Thymus (tissue), 11 donors: ENCODE results near the gene TNP2. TPM values are rescaled to one million over a fixed set of nuclear protein-coding genes. Genes with fewer than 3 reads are reported as not detected.

Experiments used
- DNase-seq, 9 donors: peaks; one replicate each; pipeline ENCODE4 v3.0.0-alpha.2; 2013; ENCODE audit warnings: low spot score in 9 of 9, low read depth in 6 of 9, missing footprints in 1 of 9
- H3K27ac ChIP-seq, 2 donors: one replicate each; pipeline ENCODE4 v1.5.1; 2013; ENCODE audit warnings: control low read depth in 1 of 2, low read depth in 1 of 2, low read length in 1 of 2, mild to moderate bottlenecking in 1 of 2, moderate library complexity in 1 of 2
- H3K27me3 ChIP-seq, 2 donors: one replicate each; pipeline ENCODE4 v1.5.1; 2013; ENCODE audit warnings: low read length in 1 of 2; ENCODE audit not compliant: control insufficient read depth in 2 of 2, insufficient read depth in 1 of 2
- H3K36me3 ChIP-seq, 2 donors: one replicate each; pipeline ENCODE4 v1.5.1; 2013; ENCODE audit warnings: low read length in 1 of 2, mild to moderate bottlenecking in 1 of 2, moderate library complexity in 1 of 2; ENCODE audit not compliant: control insufficient read depth in 2 of 2, insufficient read depth in 2 of 2
- H3K4me1 ChIP-seq, 2 donors: one replicate each; pipeline ENCODE4 v1.5.1; 2013; ENCODE audit warnings: low read length in 2 of 2; ENCODE audit not compliant: control insufficient read depth in 2 of 2, insufficient read depth in 2 of 2
- H3K4me3 ChIP-seq, 2 donors: one replicate each; pipeline ENCODE4 v1.5.1; 2013; ENCODE audit warnings: low read length in 2 of 2, control low read depth in 1 of 2, mild to moderate bottlenecking in 1 of 2
- H3K9me3 ChIP-seq, 2 donors: one replicate each; pipeline ENCODE4 v1.5.1; 2013; ENCODE audit warnings: low read length in 1 of 2, mild to moderate bottlenecking in 1 of 2; ENCODE audit not compliant: control insufficient read depth in 2 of 2, insufficient read depth in 1 of 2
- WGBS: extraction: QIAGEN DNeasy Blood & Tissue Kit; methylation state at CpG from one replicate; pipeline ENCODE4 v1.1.7; 2013; 5-methylcytosine and 5-hydroxymethylcytosine counted together
- polyA plus RNA-seq: library from polyadenylated mRNA; stranded (reverse); fragments of 200-250 nt; gene quantifications from one replicate; pipeline ENCODE4 v1.2.3, GENCODE V29; 2013
- total RNA-seq: library from RNA; stranded (reverse); fragments of 120-200 nt; gene quantifications from one replicate; pipeline ENCODE4 v1.2.4, GENCODE V29; 2013
- donor health status: healthy.

TNP2 gene
- total and polyA plus RNA-seq, 2 donors = not detected

DNA sequence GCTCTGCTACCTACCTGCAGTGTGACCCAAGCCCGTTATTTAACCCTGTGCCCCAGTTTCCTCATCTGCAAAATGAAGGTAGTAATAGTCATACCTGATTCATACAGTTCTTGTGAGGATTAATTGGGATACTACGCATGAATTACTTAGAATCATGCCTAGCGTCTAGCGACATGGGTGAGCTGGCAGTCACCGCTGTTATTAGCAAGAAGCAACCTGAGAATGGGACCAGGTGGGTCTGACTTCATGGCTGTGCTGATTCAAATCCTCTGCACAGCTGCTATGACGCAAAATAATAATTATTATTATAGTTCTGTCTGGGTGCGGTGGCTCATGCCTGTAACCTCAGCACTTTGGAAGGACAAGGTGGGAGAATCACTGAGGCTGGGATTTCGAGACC lies 21.0 kb downstream of the TNP2 start:
- WGBS = 96% methylated on average over 8 of the region's 8 CpGs
- H3K36me3 ChIP-seq = peaks cover 28 to 33% of the 10 kb centered on the region in 2 donors
- H3K4me1 ChIP-seq = peaks cover 8 to 24% of the 10 kb centered on the region in 2 donors
- DNase-seq = no peak
- no peak overlapping the region for H3K27ac ChIP-seq
- peaks cover 0 to 1% of the 10 kb centered on the region in 2 donors for H3K9me3 ChIP-seq
- no peak overlapping the region for H3K4me3 ChIP-seq
- H3K27me3 ChIP-seq = no peaks in the 10 kb centered on the region

DNA sequence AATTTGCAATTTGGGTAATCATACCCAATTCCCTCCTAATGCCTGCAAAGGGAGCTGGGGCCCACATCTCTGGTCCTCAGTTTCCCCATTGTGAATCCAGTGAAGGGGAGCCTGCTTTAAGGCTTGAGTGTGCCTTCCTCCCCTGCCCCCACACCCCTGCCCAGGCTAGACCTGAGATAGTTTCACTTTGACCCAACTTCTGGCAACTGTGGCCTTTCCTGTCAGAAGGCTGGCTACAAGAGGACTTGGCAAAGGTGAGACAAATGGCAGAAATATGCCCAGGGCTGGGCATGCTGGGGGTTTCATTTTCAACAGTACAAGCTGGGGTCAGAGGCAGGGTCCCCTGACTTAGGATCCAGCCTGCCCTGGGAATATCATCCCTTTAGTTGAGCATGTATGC lies 23.1 kb downstream of the TNP2 start:
- Histone ChIP-seq H3K27me3 (no peaks in the 10 kb centered on the region), H3K27ac (no peak overlapping the region), H3K36me3 (peaks cover 7 to 19% of the 10 kb centered on the region in 2 donors), H3K9me3 (peaks cover 0 to 1% of the 10 kb centered on the region in 2 donors), H3K4me3 (no peak overlapping the region), H3K4me1 (peaks cover 7 to 23% of the 10 kb centered on the region in 2 donors)
- DNase-seq = no peak

DNA sequence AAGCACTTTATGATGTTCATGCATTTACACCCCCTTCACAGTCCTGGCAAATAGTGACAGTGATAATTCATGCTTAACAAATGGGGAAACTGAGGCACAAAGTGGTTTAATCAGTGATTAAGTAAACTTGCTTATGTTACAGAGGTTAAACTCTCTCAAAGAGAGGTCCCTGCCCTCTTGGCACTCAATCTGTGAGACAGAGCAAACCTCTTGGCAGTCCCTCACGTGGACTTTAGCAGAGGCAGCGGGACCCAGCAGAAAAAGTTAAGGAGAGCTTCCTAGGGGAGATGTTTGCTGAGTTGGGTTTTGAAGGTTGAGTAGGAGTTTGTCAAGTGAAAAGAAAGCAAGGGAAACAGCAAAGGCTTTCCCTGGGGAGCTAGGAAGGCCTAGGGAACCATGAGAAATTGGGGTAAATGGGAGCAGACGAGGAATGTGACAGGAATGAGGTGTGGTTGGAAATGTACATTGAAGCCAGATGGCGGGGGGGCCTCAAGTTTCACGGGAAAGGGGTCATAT lies 23.8 kb downstream of the TNP2 start:
- 97% methylated on average over 5 of the region's 5 CpGs for WGBS
- Histone ChIP-seq H3K4me3 (no peak overlapping the region), H3K36me3 (peaks cover 4 to 16% of the 10 kb centered on the region in 2 donors), H3K27ac (no peak overlapping the region), H3K27me3 (no peaks in the 10 kb centered on the region), H3K9me3 (peaks cover 0 to 1% of the 10 kb centered on the region in 2 donors), H3K4me1 (peaks cover 13 to 30% of the 10 kb centered on the region in 2 donors)
- no peak for DNase-seq

DNA sequence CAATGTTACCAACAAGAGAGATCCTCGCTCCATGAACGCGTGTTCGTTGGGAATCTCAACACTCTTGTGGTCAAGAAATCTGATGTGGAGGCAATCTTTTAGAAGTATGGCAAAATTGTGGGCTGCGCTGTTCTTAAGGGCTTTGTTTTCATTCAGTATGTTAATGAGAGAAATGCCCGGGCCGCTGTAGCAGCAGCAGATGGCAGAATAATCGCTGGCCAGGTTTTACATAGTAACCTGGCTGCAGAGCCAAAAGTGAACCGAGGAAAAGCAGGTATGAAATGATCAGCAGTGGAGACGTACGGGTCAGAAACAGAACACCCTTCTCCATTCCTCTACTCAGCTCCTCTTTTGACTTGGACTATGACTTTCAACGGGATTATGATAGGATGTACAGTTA lies 26.5 kb downstream of the TNP2 start:
- Histone ChIP-seq H3K4me3 (no peak overlapping the region), H3K27ac (no peak overlapping the region), H3K9me3 (no peaks in the 10 kb centered on the region), H3K4me1 (peaks cover 13 to 50% of the 10 kb centered on the region in 2 donors), H3K27me3 (no peaks in the 10 kb centered on the region), H3K36me3 (peaks cover 0 to 2% of the 10 kb centered on the region in 2 donors)
- DNase-seq = no peak
- 96% methylated on average over 12 of the region's 12 CpGs for WGBS

DNA sequence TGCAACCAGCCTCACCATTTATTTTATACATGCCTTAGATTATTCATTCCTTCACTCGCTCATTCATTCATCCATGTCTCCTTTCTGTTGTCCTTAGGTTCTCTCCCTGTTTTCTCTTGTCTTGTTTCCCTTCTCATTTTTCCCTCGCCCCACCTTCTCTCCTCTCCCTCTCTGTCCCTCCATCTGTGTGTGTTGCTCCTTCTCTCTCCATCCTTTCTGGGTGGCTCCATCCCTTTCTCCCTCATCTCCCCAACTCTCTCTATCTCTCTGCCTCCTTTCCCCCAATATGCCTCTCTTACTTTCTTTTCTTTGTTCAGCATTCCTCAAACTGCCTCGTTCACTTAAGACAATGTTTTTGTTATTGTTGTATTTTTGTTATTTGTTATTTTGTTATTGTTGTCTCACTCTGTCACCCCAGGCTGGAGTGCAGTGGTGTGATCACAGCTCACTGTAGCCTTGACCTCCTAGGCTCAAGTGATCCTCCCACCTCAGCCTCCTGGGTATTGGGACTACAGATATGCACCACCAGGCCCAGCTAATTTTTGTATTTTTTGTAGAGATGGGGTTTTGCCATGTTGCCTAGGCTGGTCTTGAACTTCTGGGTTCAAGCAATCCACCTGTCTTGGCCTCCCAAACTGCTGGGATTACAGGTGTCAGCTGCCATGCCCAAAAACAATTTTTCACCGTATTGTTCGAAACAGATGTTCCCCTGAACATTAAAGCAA lies 27.5 kb downstream of the TNP2 start:
- Histone ChIP-seq H3K4me3 (no peak overlapping the region), H3K27ac (no peak overlapping the region), H3K9me3 (no peaks in the 10 kb centered on the region), H3K27me3 (no peaks in the 10 kb centered on the region), H3K36me3 (peaks cover 0 to 2% of the 10 kb centered on the region in 2 donors), H3K4me1 (peaks cover 13 to 50% of the 10 kb centered on the region in 2 donors)
- no peak for DNase-seq
- 84% methylated on average over 5 of the region's 5 CpGs for WGBS

DNA sequence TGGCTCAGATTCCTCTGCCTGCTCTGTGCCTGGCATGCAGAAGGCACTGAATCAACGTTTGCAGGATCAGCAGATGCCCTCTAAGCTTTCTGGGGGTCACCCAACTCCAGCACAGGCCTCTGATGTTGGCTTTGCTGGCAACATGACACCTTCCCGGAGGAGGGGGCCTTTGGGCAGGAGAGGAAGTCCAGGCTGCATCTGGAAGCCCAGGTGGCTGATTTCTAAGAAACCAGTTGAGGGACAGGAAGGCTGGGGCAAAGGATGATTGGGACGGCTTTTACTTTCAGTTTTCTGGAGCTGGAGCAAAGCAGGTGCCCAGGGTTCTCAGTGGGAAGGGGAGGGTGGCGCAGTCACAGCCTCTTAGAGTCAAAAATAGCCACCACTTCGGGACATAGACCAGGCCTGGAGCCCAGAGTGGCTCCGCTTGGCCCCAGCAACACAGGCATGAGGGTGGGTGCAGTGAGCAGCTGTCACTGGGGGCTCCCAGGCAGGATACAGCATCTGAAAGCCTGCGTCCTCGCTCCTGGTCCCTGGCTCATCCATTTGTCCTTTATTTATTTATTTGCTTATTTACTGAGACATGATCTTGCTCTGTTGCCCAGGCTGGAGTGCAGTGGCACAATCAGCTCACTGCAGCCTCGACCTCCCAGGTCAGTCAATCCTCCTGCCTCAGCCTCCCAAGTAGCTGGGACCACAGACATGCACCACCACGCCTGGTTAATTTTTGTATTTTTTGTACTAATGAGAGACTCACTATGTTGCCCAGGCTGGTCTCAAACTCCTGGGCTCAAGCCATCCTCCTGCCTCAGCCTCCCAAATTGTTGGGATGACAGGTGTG lies 28.3 kb downstream of the TNP2 start:
- WGBS = 39% methylated on average over 10 of the region's 10 CpGs
- no peaks in the 10 kb centered on the region for H3K9me3 ChIP-seq
- peaks cover 12 to 49% of the 10 kb centered on the region in 2 donors for H3K4me1 ChIP-seq
- H3K27ac ChIP-seq = peak overlapping the region; percentile 10 to 74
- no peaks in the 10 kb centered on the region for H3K27me3 ChIP-seq
- peak overlapping the region in 1 of 2 donors; percentile 13 for H3K4me3 ChIP-seq
- DNase-seq = peak in 1 of 9 donors; percentile 77
- peaks cover 0 to 2% of the 10 kb centered on the region in 2 donors for H3K36me3 ChIP-seq

DNA sequence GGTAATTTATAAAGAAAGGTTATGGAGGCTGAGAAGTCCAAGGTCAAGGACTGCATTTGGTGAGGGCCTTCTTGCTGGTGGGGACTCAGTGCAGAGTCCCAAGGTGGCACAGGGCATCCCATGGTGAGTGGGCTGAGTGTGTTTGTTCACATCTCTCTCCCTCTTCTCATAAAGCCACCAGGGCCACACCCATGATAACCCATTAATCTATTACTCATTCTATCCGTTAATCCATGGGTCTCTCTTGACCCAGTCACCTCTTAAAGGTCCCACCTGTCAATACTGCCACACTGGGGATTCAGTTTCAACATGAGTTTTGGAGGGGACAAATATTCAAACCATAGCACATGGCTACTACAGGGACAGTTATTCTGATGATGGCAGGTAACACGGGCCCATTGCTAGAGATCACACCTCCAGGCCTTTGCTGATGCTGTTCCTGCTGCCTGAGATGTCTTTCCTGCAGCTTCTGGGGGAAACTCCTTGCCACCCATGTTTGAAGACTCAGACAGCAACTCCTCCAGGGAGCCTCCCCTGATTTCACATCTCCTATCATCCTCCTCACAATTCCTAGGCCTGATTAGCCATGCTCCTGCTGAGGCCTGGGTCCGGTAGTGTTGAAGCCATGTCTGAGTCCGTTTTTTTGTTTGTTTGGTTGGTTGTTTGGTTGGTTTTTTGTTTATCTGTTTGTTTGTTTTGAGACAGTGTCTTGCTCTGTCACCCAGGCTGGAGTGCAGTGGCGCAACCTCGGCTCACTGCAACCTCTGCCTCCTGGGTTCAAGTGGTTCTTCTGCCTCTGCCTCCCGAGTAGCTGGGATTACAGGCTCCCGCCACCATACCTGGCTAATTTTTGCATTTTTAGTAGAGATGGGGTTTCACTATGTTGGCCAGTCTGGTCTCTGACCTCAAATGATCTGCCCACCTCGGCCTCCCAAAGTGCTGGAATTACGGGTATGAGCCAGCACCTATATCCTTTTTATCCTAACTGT lies 29.2 kb downstream of the TNP2 start:
- Histone ChIP-seq H3K9me3 (no peaks in the 10 kb centered on the region), H3K27me3 (no peaks in the 10 kb centered on the region), H3K27ac (peak overlapping the region in 1 of 2 donors; percentile 74), H3K36me3 (peaks cover 0 to 2% of the 10 kb centered on the region in 2 donors), H3K4me3 (no peak overlapping the region), H3K4me1 (peaks cover 11 to 58% of the 10 kb centered on the region in 2 donors)
- 84% methylated on average over 10 of the region's 10 CpGs for WGBS
- DNase-seq = no peak

DNA sequence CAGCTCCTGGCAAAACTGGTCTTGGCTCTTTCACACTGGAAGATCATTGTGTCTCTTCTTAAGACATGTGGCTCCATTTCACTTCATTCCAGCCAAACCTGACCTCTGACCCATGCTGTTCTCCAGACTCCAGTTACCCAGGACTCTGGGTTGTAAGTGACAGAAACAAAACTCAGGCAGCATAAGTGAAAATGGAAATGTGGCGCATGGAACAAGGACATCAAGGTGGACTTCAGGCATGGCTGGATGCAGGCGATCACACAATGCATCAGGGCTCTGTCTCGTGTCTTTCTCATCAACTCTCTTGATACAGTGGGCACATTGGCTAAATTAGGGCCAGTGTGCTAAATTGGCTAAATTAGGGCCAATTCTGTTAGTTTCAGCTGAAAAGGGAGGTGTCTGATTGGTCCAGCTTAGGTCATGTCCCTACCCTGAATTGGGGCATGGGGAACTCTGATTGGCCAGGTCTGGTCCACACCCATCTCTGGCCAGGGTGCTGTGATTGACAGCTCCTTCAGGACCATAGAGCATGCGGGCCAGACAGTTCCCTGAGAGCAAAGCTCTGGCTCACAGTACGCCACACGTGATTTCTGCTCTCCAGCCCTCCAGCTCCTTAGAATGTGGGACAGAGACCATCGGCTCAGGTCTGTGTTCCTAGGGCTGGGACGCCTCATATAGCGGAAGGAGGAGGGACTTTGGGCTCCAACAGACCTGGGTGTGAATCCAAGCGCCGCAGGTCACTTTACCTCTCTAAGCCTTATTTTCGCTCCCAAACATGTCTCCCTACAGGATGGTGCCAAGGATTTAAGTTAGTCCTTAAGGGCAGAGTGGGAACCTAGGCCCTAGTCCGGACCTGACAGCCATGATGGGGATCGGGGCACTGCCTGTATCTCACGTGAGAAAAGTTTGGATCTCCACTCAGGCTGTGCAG lies 30.6 kb downstream of the TNP2 start:
- DNase-seq = no peak
- Histone ChIP-seq H3K27ac (no peak overlapping the region), H3K36me3 (peaks cover 0 to 2% of the 10 kb centered on the region in 2 donors), H3K4me1 (peaks cover 20 to 72% of the 10 kb centered on the region in 2 donors), H3K27me3 (no peaks in the 10 kb centered on the region), H3K4me3 (no peak overlapping the region), H3K9me3 (no peaks in the 10 kb centered on the region)
- 98% methylated on average over 15 of the region's 15 CpGs for WGBS
